Keratinocyte (primary cell): ENCODE measurements around the gene SSTR3. TPM values are rescaled to one million over a fixed set of nuclear protein-coding genes. Genes with fewer than 3 reads are reported as not detected.
A peak's percentile ranks its signal among the peaks of the same experiment; 100 is the strongest.

Experiments
- DNase-seq: peaks from one replicate; pipeline ENCODE4 v3.0.0-alpha.2; 2011; ENCODE audit warnings: low read depth, missing footprints, low spot score
- FAIRE-seq: peaks from 2 replicates; lab custom pipeline; 2011; peaks lifted over from hg19 to GRCh38; lab: Jason Lieb, UNC
- H2AFZ ChIP-seq: 2 replicates; pipeline ENCODE4 v1.6.0; 2012; ENCODE audit warnings: low read length, control low read depth, inconsistent platforms; ENCODE audit not compliant: control insufficient read depth
- H3K27ac ChIP-seq: 2 replicates; pipeline ENCODE4 v1.5.1; 2011; ENCODE audit warnings: low read length; ENCODE audit not compliant: control insufficient read depth, insufficient read depth
- H3K27me3 ChIP-seq: 3 replicates; pipeline ENCODE4 v1.6.0; 2011; ENCODE audit warnings: low read length; ENCODE audit not compliant: control insufficient read depth, insufficient read depth; ENCODE audit errors: extremely low read depth
- H3K36me3 ChIP-seq, 2 experiments: 2 replicates in 1 of 2; 3 replicates in 1 of 2; pipeline ENCODE4 v1.5.1; 2011; ENCODE audit warnings: low read length in 2 of 2, mild to moderate bottlenecking in 1 of 2; ENCODE audit not compliant: control insufficient read depth in 2 of 2, insufficient read depth in 2 of 2; ENCODE audit errors: extremely low read depth in 1 of 2
- H3K4me1 ChIP-seq: 3 replicates; pipeline ENCODE4 v1.5.1; 2011; ENCODE audit warnings: low read length; ENCODE audit not compliant: control insufficient read depth, insufficient read depth; ENCODE audit errors: extremely low read depth
- H3K4me2 ChIP-seq: 3 replicates; pipeline ENCODE4 v1.6.0; 2011; ENCODE audit warnings: low read depth, low read length; ENCODE audit not compliant: control insufficient read depth, insufficient read depth; ENCODE audit errors: extremely low read depth
- H3K4me3 ChIP-seq, 3 experiments: fragments of 200-600 bp in 1 of 3; sonication (generic) in 1 of 3; 2 replicates in 2 of 3; 3 replicates in 1 of 3; pipeline ENCODE4 v1.5.1; 2011 to 2016; ENCODE audit warnings: low read length in 3 of 3, mild to moderate bottlenecking in 3 of 3, control low read depth in 2 of 3, inconsistent platforms in 1 of 3, low read depth in 1 of 3, mixed read lengths in 1 of 3, mixed run types in 1 of 3, moderate library complexity in 1 of 3; ENCODE audit not compliant: control insufficient read depth in 2 of 3, insufficient read depth in 2 of 3; ENCODE audit errors: extremely low read depth in 1 of 3
- H3K79me2 ChIP-seq: 2 replicates; pipeline ENCODE4 v1.6.0; 2012; ENCODE audit warnings: low read length; ENCODE audit not compliant: control insufficient read depth, insufficient read depth
- H3K9ac ChIP-seq: 3 replicates; pipeline ENCODE4 v1.6.0; 2011; ENCODE audit warnings: low read length; ENCODE audit not compliant: control insufficient read depth, insufficient read depth; ENCODE audit errors: extremely low read depth
- H3K9me1 ChIP-seq: 3 replicates; pipeline ENCODE4 v1.6.0; 2011; ENCODE audit warnings: low read length; ENCODE audit not compliant: control insufficient read depth, insufficient read depth; ENCODE audit errors: extremely low read depth
- H3K9me3 ChIP-seq: 2 replicates; pipeline ENCODE4 v1.5.1; 2012; ENCODE audit warnings: low read depth, low read length; ENCODE audit not compliant: control insufficient read depth
- H4K20me1 ChIP-seq: 3 replicates; pipeline ENCODE4 v1.6.0; 2011; ENCODE audit warnings: low read length; ENCODE audit not compliant: control insufficient read depth, insufficient read depth; ENCODE audit errors: extremely low read depth
- EZH2 ChIP-seq: IDR thresholded peaks from one replicate; pipeline ENCODE4 v1.6.1; 2012; ENCODE audit warnings: inconsistent platforms, mild to moderate bottlenecking, low read length, moderate library complexity
- dilution Hi-C: fragments of 300-500 bp; cut with MboI; formaldehyde crosslinking; loops from one replicate; pipeline ENCODE4 v1.7.0; 2020; ENCODE audit warnings: low sequenced_read_pairs; ENCODE audit not compliant: extremely low pct_ligation_motif_present
- polyA plus RNA-seq, 5 experiments: library from polyadenylated mRNA; depleted of rRNA in 3 of 5; stranded (reverse) in 3 of 5; stranded (forward) in 1 of 5; unstranded in 1 of 5; fragments of >200 nt; gene quantifications; 1 replicate in 1 of 5; 2 replicates in 3 of 5; 3 replicates in 1 of 5; pipeline versions ENCODE4 v1.2.1 to v1.2.3, GENCODE V29; 2011 to 2012; ENCODE audit warnings: missing spikeins in 2 of 5, low read depth in 1 of 5, low replicate concordance in 1 of 5
- TF ChIP-seq, protein P1 (sequence below), 3 experiments: IDR thresholded peaks in 1 of 3; conservative IDR thresholded peaks in 1 of 3; optimal IDR thresholded peaks in 1 of 3; 2 replicates in 2 of 3; 3 replicates in 1 of 3; pipeline versions ENCODE3 to v1.5.1; 2011; ENCODE audit warnings: low read length in 3 of 3, mild to moderate bottlenecking in 3 of 3, moderate library complexity in 2 of 3, control low read depth in 1 of 3, inconsistent platforms in 1 of 3; ENCODE audit not compliant: insufficient read depth in 2 of 3; ENCODE audit errors: extremely low read depth in 1 of 3

The SSTR3 gene
- polyA plus RNA-seq, 1 donor (not counting 4 experiments of a cell fraction or from before 2014, with no cell fraction given): not detected

DNA sequence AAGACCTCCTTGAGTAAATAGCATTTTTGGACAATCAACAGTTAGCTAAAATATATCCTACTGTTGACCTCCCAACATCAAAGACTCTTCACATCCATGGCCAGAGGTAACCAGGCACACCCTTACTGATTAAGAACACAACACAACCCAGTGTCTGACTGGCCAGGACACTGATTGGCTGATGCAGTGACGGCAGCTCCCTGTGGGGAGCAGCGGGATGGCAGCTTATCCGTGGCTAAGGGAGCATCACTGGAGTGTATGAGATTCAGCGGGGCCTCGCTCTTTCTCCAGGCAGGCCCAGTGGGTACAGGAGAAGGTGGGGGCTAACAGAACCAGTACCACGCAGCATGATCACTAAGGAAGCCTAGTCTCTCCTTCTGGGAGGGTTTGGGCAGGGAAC, 52.2 kb downstream of the SSTR3 start:
- Histone ChIP-seq H3K4me3 (no peak overlapping the region), H3K4me2 (no peak overlapping the region), H3K9me1 (no peaks in the 10 kb centered on the region), H3K9me3 (peaks cover 3% of the 10 kb centered on the region), H3K27ac (no peak overlapping the region), H4K20me1 (no peaks in the 10 kb centered on the region), H3K27me3 (peaks cover 8% of the 10 kb centered on the region), H3K79me2 (no peaks in the 10 kb centered on the region), H2AFZ (no peak overlapping the region), H3K9ac (no peak overlapping the region), H3K36me3 (no peaks in the 10 kb centered on the region), H3K4me1 (no peaks in the 10 kb centered on the region)
- FAIRE-seq: no peak
- TF ChIP-seq EZH2: no peak
- TF ChIP-seq, protein P1, sequence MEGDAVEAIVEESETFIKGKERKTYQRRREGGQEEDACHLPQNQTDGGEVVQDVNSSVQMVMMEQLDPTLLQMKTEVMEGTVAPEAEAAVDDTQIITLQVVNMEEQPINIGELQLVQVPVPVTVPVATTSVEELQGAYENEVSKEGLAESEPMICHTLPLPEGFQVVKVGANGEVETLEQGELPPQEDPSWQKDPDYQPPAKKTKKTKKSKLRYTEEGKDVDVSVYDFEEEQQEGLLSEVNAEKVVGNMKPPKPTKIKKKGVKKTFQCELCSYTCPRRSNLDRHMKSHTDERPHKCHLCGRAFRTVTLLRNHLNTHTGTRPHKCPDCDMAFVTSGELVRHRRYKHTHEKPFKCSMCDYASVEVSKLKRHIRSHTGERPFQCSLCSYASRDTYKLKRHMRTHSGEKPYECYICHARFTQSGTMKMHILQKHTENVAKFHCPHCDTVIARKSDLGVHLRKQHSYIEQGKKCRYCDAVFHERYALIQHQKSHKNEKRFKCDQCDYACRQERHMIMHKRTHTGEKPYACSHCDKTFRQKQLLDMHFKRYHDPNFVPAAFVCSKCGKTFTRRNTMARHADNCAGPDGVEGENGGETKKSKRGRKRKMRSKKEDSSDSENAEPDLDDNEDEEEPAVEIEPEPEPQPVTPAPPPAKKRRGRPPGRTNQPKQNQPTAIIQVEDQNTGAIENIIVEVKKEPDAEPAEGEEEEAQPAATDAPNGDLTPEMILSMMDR (optimal IDR thresholded peaks at IDR 0.05 in 1 of 3, IDR thresholded peaks at IDR 0.05 in 1 of 3, conservative IDR thresholded peaks at IDR 0.05 in 1 of 3; ENCODE audit: extremely low read depth in 1 of 3, insufficient read depth in 2 of 3, low read length in 3 of 3): peak in 1 of 3 experiments; percentile 19
- dilution Hi-C loops: no loop called here
- DNase-seq: no peak

DNA sequence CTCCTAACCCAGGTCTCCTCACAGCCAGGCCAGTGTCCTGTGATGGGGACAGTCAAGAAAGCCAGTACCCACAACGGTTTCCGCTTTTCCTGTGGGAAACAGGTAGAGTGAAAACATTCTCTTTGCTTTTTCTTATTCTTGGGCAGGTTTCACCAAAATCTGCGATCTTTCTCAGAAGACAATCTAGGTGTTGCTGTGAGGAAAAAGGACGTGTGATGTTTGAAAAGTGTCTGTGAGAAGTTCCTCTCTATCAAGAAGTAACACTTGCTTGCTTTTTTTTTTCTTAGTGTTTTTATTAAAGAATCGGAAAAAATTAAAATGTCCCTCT, 53.4 kb downstream of the SSTR3 start:
- no peak overlapping the region for H3K9ac ChIP-seq
- FAIRE-seq (no peak), DNase-seq (no peak)
- no peaks in the 10 kb centered on the region for H3K9me1 ChIP-seq
- H3K79me2 ChIP-seq: no peaks in the 10 kb centered on the region
- TF ChIP-seq EZH2: no peak
- TF ChIP-seq, protein P1 (optimal IDR thresholded peaks at IDR 0.05 in 1 of 3, IDR thresholded peaks at IDR 0.05 in 1 of 3, conservative IDR thresholded peaks at IDR 0.05 in 1 of 3; ENCODE audit: extremely low read depth in 1 of 3, insufficient read depth in 2 of 3, low read length in 3 of 3): no peak
- H3K9me3 ChIP-seq: peaks cover 4% of the 10 kb centered on the region
- H3K4me1 ChIP-seq: no peaks in the 10 kb centered on the region
- no peak overlapping the region for H3K27ac ChIP-seq
- H3K27me3 ChIP-seq: peaks cover 8% of the 10 kb centered on the region
- no peak overlapping the region for H2AFZ ChIP-seq
- H3K4me3 ChIP-seq: no peak overlapping the region
- no peaks in the 10 kb centered on the region for H4K20me1 ChIP-seq
- H3K36me3 ChIP-seq: no peaks in the 10 kb centered on the region
- dilution Hi-C loops: no loop called here
- no peak overlapping the region for H3K4me2 ChIP-seq
